Stimulated activated naive CD8-positive, alpha-beta T cell treated with anti-CD3 and anti-CD28 coated beads, Interleukin-15, Interleukin-2, amounts not matched to agents 100 ng/mL and 50 ng/mL, for 24 hours (primary cell): ENCODE data around the gene GPC1.
"Not testable (repeated sequence)": the region's sequence is repeated elsewhere in the genome, so short reads cannot be mapped to it uniquely, and the experiment has no call there.

Experiments used
- H3K27ac Mint-ChIP-seq: one replicate; pipeline ENCODE4 v1.8.0; 2021; ENCODE audit warnings: mild to moderate bottlenecking, mixed read lengths
- H3K27me3 Mint-ChIP-seq: one replicate; pipeline ENCODE4 v1.8.0; 2021; ENCODE audit warnings: mixed read lengths
- H3K36me3 Mint-ChIP-seq: one replicate; pipeline ENCODE4 v1.8.0; 2021; ENCODE audit warnings: low read depth, mixed read lengths
- H3K4me1 Mint-ChIP-seq: one replicate; pipeline ENCODE4 v1.8.0; 2021; ENCODE audit warnings: low read depth, mixed read lengths
- H3K4me3 Mint-ChIP-seq: one replicate; pipeline ENCODE4 v1.8.0; 2021; ENCODE audit warnings: mild to moderate bottlenecking, mixed read lengths
- H3K9me3 Mint-ChIP-seq: one replicate; pipeline ENCODE4 v1.8.0; 2021; ENCODE audit warnings: mixed read lengths

Gene GPC1

GRCh38 chr2:240480834-240481623, 45.6 kb downstream of the GPC1 start:
- no peaks in the 10 kb centered on the region for H3K4me1 Mint-ChIP-seq
- no peaks in the 10 kb centered on the region for H3K27me3 Mint-ChIP-seq
- H3K36me3 Mint-ChIP-seq, result peaks cover 24% of the 10 kb centered on the region
- H3K27ac Mint-ChIP-seq, result no peak overlapping the region
- no peaks in the 10 kb centered on the region for H3K9me3 Mint-ChIP-seq
- H3K4me3 Mint-ChIP-seq, result no peak overlapping the region

- Mint-ChIP-seq H3K27me3 (no peaks in the 10 kb centered on the region), H3K9me3 (no peaks in the 10 kb centered on the region), H3K4me1 (no peaks in the 10 kb centered on the region), H3K36me3 (peaks cover 22% of the 10 kb centered on the region), H3K27ac (no peak overlapping the region), H3K4me3 (no peak overlapping the region)
These were observed 46.3 kb downstream of the GPC1 start for GRCh38 chr2:240481720-240482119.

- no peak overlapping the region for H3K27ac Mint-ChIP-seq
- H3K27me3 Mint-ChIP-seq, result no peaks in the 10 kb centered on the region
- H3K36me3 Mint-ChIP-seq, result peaks cover 26% of the 10 kb centered on the region
- H3K4me1 Mint-ChIP-seq, result no peaks in the 10 kb centered on the region
- no peak overlapping the region for H3K4me3 Mint-ChIP-seq
- H3K9me3 Mint-ChIP-seq, result peaks cover 4% of the 10 kb centered on the region
These were observed 46.7 kb downstream of the GPC1 start for GRCh38 chr2:240482141-240482540.

GRCh38 chr2:240491483-240491882, 56.0 kb downstream of the GPC1 start:
- Mint-ChIP-seq H3K9me3 (peaks cover 52% of the 10 kb centered on the region), H3K27me3 (no peaks in the 10 kb centered on the region), H3K27ac (no peak overlapping the region), H3K36me3 (peaks cover 60% of the 10 kb centered on the region), H3K4me3 (no peak overlapping the region), H3K4me1 (no peaks in the 10 kb centered on the region)

- H3K4me3 Mint-ChIP-seq, result no peak overlapping the region
- H3K27ac Mint-ChIP-seq, result no peak overlapping the region
- peaks cover 37% of the 10 kb centered on the region for H3K9me3 Mint-ChIP-seq
- no peaks in the 10 kb centered on the region for H3K4me1 Mint-ChIP-seq
- H3K36me3 Mint-ChIP-seq, result peaks cover 72% of the 10 kb centered on the region
- H3K27me3 Mint-ChIP-seq, result no peaks in the 10 kb centered on the region
These were observed 58.8 kb downstream of the GPC1 start for GRCh38 chr2:240494194-240494793.

- H3K27ac Mint-ChIP-seq, H3K27me3 Mint-ChIP-seq, H3K4me3 Mint-ChIP-seq, H3K4me1 Mint-ChIP-seq: not testable (repeated sequence)
- peaks cover 33% of the 10 kb centered on the region for H3K9me3 Mint-ChIP-seq
- H3K36me3 Mint-ChIP-seq, result peaks cover 70% of the 10 kb centered on the region
These were observed 59.5 kb downstream of the GPC1 start for GRCh38 chr2:240494942-240495341.

- not testable (repeated sequence) for H3K27ac Mint-ChIP-seq, H3K4me3 Mint-ChIP-seq, H3K4me1 Mint-ChIP-seq, H3K27me3 Mint-ChIP-seq
- peaks cover 14% of the 10 kb centered on the region for H3K9me3 Mint-ChIP-seq
- peaks cover 60% of the 10 kb centered on the region for H3K36me3 Mint-ChIP-seq
These were observed 61.6 kb downstream of the GPC1 start for GRCh38 chr2:240497082-240497481.

- Mint-ChIP-seq H3K27ac (no peak overlapping the region), H3K36me3 (peaks cover 53% of the 10 kb centered on the region), H3K4me3 (no peak overlapping the region), H3K4me1 (no peaks in the 10 kb centered on the region), H3K27me3 (no peaks in the 10 kb centered on the region), H3K9me3 (peaks cover 8% of the 10 kb centered on the region)
These were observed 62.9 kb downstream of the GPC1 start for GRCh38 chr2:240498171-240498957.

GRCh38 chr2:240498958-240499260, 63.4 kb downstream of the GPC1 start:
- Mint-ChIP-seq H3K9me3 (peaks cover 5% of the 10 kb centered on the region), H3K36me3 (peaks cover 48% of the 10 kb centered on the region), H3K4me3 (no peak overlapping the region), H3K27me3 (no peaks in the 10 kb centered on the region), H3K4me1 (no peaks in the 10 kb centered on the region), H3K27ac (no peak overlapping the region)

GRCh38 chr2:240499309-240500301, 64.1 kb downstream of the GPC1 start:
- H3K4me1 Mint-ChIP-seq, result no peaks in the 10 kb centered on the region
- no peaks in the 10 kb centered on the region for H3K27me3 Mint-ChIP-seq
- H3K4me3 Mint-ChIP-seq, result no peak overlapping the region
- no peak overlapping the region for H3K27ac Mint-ChIP-seq
- H3K36me3 Mint-ChIP-seq, result peaks cover 43% of the 10 kb centered on the region
- peaks cover 5% of the 10 kb centered on the region for H3K9me3 Mint-ChIP-seq

GRCh38 chr2:240500561-240501423, 65.3 kb downstream of the GPC1 start:
- H3K27me3 Mint-ChIP-seq, result no peaks in the 10 kb centered on the region
- H3K27ac Mint-ChIP-seq, result no peak overlapping the region
- no peaks in the 10 kb centered on the region for H3K4me1 Mint-ChIP-seq
- no peaks in the 10 kb centered on the region for H3K9me3 Mint-ChIP-seq
- H3K36me3 Mint-ChIP-seq, result peaks cover 35% of the 10 kb centered on the region
- no peak overlapping the region for H3K4me3 Mint-ChIP-seq

- H3K4me1 Mint-ChIP-seq, result no peaks in the 10 kb centered on the region
- H3K9me3 Mint-ChIP-seq, result no peaks in the 10 kb centered on the region
- H3K4me3 Mint-ChIP-seq, result no peak overlapping the region
- peaks cover 27% of the 10 kb centered on the region for H3K36me3 Mint-ChIP-seq
- H3K27me3 Mint-ChIP-seq, result no peaks in the 10 kb centered on the region
- H3K27ac Mint-ChIP-seq, result no peak overlapping the region
These were observed 66.1 kb downstream of the GPC1 start for GRCh38 chr2:240501531-240501991.

- Mint-ChIP-seq H3K4me3 (no peak overlapping the region), H3K4me1 (no peaks in the 10 kb centered on the region), H3K27ac (no peak overlapping the region), H3K27me3 (no peaks in the 10 kb centered on the region), H3K36me3 (peaks cover 22% of the 10 kb centered on the region), H3K9me3 (no peaks in the 10 kb centered on the region)
These were observed 66.6 kb downstream of the GPC1 start for GRCh38 chr2:240502059-240502429.
